GM12878 (cell line): Measurements from ENCODE around the gene HDAC9.

Source experiments
- IRF4 ChIP-seq: IDR thresholded peaks from 2 replicates; pipeline ENCODE4 v1.6.1; 2011; ENCODE audit warnings: low read depth, low read length
- MAX ChIP-seq: IDR thresholded peaks from 2 replicates; pipeline ENCODE4 v1.6.1; 2012; ENCODE audit warnings: low read depth, low read length, improper control_type of control experiment
- RAD21 ChIP-seq: IDR thresholded peaks from 2 replicates; pipeline ENCODE4 v1.6.1; 2011; ENCODE audit warnings: mild to moderate bottlenecking, low read depth, low read length, moderate library complexity; ENCODE audit not compliant: insufficient read depth
- USF2 ChIP-seq: IDR thresholded peaks from 2 replicates; pipeline ENCODE4 v1.6.1; 2011; ENCODE audit warnings: low read depth, low read length, improper control_type of control experiment, borderline replicate concordance
- YY1 ChIP-seq: IDR thresholded peaks from 2 replicates; pipeline ENCODE4 v1.6.1; 2011; ENCODE audit warnings: low read depth, mild to moderate bottlenecking, low read length

- TF ChIP-seq RAD21 (no peak), MAX (no peak), YY1 (no peak), IRF4 (no peak), USF2 (no peak)
These were observed 37.7 kb upstream of the HDAC9 start for GRCh38 chr7:18457832-18458231.
